HG03159 (cell line): ENCODE results near the gene NUP210.
A peak's percentile ranks its signal among the peaks of the same experiment; 100 is the strongest.

Experiments
- ATAC-seq: cut with Tn5 transposase; IDR thresholded peaks from one replicate; pipeline ENCODE4 v1.9.1; 2021; ENCODE audit warnings: mild to moderate bottlenecking, moderate library complexity; ENCODE audit not compliant: unreplicated experiment

NUP210 gene

DNA sequence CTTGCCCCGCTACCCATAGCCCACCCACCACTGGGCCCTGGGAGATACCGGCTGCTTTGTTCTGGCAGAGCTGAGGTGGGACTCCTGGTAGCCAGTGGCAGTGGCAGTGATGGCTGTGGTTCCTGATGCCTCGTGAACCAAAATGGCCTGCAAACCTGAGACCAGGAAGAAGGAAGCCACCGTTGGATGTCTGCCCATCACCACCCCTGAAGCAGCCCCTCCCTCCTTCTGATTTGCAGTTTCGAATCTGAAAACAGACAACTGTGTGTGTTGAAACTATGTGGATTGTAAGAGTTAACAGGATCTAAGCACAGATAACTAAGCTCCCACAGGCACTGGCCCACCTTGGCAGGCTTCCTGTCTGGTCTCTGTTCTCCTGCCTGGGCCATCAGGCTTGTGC lies 66.6 kb downstream of the NUP210 start:
- no peak for ATAC-seq

DNA sequence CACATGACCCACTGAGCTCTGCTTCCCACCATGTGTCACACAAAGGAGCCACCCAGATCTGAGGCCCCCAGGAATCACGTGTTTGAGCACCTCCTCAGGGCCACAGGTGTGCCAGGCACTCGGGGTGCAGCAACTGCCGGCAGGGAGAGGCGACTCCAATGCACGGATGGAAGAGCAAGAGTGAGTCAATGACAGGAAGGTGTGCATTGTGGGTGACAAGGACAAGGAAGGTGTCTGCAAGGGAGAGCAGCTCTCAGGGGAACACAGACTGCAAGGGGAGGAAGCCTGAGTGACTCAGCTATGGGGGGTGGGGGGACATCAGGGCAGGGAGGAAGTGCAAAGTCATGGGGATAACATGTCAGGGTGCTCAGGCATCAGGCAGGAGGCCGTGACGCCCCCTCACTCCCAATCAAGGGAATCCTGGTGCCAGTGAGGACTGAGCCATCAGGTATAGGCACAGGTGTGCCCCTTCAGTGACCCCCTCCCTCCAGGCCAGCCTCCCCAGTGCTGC lies 67.4 kb downstream of the NUP210 start:
- no peak for ATAC-seq

DNA sequence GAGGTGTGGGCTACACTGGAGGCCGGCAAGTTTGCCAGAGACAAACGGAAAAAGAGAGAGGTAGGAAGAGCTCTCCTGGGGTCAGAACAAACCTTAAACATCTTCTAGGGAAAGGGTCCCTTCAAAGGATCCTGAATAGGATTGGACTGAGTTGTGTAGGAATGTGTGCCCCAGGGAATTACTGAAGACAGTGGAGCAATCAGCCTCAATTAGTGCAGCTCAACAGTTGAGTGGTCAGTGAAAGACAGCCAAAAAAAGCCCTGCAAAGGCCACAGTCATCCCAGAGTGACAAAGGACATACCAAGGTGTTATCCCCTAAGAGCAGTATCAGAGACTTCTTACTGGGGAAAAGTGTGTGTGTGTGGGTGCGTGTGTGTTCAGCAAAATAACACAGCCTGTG lies 70.3 kb downstream of the NUP210 start:
- ATAC-seq: no peak

DNA sequence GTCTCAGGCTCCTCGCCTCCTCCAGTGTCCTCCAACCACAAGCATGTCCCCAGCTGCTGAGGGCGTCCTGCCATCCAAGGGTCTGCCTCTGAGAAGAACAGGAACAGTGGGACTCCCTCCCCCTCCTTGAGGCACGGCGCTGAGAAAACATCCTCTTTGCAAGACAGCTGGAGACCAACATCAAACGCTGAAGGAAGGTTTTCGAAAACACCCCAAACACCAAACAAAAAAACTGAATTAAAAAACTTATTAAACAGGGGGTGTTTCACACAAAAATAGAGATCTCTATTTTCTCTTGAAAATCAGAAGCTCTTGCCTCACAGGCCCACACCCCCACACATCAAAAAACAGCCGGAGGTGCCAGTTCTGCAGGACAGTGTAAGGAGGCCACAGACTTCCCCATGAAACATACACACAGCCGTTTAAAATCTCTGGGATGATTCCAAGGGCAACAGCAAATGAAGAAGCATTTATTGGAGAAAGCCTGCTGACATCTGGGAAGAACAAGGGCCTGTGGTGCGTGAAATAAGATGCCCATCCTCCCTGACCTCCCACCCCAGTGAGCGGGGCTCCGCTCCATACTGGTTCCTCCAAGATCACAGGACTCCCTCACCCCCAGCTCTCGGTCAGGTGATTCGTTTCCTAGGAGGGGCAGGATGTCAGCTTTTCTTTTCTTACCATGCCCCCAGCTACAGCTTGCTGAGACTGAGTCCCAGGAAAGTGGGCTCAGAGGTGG lies 71.3 kb downstream of the NUP210 start:
- no peak for ATAC-seq

DNA sequence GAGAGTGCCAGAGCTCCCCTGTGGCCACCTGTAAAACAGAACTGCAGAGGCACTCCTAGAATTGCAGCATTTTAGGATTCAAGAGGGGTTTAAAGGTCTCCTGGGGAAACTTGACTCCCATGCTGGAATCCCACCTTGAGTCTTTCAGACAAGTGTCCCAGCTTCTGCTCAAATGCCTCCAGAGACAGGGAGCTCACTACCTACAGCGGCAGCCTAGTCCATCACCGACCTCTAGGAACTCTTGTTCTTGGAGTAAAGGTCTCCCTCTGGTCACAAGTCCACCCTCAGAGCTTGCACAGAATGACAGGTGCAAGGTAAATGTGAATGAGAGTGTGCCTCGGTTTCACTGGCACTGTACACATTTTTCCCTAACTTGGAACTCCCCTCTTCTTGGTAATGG lies 72.0 kb downstream of the NUP210 start:
- no peak for ATAC-seq

DNA sequence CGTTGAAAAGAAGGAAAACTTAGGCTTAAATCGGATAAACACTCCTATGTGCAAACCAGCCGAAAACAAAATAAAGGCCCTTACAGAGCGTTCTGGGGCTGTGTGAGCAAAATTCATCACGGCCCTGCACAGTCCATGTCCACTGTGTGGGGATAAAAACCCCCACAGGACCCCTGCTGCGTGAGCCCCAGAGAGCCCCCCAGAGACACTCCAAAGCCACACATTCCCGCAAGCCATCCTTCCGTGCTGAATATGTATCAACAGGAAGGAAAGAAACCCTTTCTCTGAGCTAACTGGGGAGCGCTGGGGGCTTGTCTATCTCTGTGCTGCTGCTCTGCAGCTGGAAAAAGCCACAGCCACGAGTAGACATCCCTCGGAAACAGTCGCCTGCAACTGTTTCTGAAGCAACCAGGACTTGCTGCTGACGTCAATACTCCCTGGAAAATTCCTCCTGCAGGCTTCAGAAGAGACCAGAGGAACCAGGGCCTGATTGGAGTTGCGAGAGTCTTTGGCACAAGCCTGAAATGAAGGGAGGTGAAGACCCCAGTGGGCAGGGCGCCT lies 72.7 kb downstream of the NUP210 start:
- ATAC-seq: no peak

DNA sequence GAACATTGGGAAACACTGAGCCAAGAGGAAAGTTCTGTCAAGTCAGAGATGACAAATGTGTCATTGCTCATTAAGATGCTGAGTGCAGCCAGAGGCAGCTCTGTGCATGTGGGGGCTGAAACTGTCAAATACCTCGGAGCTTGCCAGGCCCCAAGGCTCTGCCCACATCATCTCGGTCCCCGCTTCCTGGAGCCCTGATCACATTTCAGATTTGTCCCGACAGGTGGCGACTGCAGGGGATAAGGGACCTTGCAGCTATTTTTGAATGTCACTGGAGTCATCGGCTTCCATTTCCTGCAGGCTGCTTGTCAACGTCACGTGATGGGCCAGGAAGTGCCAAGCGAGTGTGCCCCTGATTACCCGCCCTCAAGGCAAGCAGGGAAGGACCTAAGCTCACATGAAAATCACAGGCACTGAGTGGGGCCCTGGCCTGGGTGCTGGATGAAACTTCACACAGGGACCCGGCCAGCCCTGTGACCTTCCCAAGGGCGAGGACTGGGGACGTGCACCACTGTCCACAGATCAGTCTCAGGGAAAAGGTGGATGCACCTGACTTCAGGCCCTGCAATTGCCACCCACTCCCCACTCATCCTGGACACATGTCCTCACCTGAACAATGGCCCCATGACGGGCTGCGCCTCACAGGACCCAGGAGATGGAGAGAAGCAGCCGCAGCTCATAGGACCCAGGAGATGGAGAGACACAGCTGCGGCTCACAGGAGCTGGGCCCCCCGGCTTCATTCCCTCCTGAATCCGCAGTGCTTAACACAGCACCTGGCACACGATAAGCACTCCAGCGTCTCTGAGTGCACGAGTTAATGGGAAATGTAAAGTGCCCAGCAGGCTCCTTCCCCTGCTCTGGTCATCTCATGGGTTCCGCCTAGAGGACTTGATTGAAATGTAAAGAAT lies 73.4 kb downstream of the NUP210 start:
- ATAC-seq: no peak

DNA sequence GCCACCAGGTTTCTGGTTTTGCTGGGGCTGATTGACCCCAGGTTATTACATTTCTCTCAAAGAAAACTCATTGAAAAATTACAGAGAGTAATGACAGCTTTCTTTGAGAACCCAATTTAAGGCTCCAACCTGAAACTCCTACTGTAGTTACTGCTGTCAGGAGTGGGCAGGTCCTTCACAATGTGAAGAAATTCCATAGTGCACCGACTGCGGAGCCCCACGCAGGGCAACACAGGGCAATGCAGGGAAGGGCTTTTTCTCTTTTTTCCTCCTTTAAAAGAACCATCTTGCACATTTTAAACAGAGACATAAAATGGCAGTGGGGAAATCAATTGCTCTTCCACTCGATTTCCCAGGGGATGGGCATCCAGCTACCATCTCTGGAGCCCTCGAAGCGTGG lies 74.3 kb downstream of the NUP210 start:
- no peak for ATAC-seq

DNA sequence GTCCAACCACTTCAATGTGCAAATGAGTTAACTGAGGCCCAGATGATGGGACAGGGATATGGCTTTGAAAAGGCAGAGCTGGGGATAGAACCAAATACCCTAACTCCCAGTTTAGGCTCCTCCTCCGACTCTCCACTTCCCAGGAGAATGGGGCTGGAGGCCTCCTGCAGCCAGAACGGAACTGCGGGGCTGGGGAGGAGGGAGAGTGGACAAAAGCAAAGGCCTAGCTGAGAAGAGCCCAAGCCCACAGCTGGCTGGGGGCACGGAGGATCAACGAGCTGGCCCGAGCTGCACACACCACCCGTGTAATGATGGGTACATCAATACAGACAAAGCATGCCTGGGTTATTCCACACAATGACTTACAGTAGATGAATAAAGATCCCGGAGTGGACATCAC lies 74.8 kb downstream of the NUP210 start:
- no peak for ATAC-seq

DNA sequence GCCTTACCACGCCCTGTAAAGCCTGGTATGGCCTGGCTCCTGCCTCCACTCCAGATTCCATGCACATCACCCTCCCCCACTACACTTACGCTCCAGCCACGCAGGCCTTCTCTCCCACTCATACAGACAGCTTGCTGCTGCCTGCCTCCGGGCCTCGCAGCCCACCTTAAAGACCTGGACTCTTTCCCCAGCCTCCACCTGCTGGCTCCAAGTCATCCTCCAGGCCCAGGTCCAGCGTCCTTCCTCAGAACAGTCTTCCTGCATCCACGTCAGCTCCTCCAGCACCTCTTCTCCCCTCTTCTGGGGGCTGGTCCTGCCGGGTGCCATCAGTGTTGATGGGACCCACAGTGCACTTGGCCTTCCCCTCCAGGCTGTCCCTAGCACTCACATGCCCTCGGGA lies 75.5 kb downstream of the NUP210 start:
- ATAC-seq: no peak

DNA sequence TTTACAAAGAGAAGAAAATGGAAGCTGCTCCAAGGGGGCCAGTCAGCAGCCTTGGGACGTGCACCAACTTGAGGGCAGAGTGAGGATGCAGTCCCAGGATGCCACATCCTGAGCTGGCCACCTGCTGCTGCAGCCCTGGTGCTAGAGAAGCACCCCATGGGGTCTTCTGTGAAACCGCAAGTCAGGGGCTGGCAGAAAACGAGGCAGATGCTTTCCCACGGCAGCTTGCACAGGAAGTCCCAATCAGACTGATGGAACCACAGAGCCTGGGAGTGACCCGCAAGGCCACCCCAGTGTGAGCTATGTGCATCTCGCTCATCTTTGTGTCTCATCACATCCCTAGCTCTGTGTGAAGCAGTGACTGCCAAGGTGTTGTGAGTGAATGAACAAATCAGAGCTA lies 76.5 kb downstream of the NUP210 start:
- ATAC-seq: no peak

DNA sequence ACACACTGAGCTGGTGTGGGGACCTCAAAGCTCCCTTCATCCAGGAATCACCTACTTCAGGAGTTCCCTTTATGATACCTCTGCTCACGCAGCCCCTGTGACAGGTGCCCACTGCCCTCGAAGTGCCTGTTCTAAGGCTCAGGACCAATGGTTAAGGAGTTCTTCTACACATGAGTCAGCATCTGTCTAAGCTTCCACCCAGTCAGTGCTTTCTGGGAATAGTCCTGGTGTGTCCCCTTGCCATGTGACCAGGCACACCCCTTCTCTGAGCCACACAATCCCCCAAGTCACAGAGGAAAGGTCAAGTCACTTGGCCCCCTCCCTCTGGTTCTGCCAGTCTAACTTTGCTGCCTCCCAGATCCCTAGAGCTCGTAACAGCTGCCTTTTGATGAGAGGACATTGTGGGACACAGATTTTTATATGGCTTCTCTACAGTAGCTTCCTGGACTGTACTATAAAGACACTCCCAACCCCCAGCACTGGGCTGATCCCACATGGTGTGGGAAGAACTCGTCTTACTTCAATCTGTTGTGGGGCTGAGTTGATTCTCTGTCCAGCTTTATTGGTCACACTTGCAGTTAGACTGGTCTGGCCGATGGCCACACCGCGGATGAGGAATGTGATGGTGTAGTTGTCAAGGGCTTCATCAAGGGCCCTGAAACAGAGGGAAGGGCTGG lies 78.8 kb downstream of the NUP210 start:
- ATAC-seq: no peak

DNA sequence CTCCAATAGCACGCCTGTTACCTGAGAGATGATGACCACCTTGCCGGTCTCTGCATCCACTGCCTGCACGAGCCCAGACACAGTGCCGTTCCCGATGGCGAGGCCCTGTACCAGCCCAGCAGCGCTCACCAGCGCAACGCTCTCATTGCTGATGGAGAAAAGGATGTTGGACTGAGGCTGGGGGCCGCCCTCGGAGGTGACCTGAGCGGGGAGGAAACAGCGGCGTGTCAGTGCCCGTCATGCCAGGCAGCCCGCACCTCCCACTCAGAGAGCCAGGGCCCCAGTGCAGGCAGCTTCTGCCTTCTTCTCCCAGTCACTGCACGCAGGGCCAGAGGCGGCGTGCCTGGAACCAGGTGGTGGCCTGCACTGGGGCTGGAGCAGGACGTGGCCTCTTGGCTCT lies 80.3 kb downstream of the NUP210 start:
- ATAC-seq: no peak

DNA sequence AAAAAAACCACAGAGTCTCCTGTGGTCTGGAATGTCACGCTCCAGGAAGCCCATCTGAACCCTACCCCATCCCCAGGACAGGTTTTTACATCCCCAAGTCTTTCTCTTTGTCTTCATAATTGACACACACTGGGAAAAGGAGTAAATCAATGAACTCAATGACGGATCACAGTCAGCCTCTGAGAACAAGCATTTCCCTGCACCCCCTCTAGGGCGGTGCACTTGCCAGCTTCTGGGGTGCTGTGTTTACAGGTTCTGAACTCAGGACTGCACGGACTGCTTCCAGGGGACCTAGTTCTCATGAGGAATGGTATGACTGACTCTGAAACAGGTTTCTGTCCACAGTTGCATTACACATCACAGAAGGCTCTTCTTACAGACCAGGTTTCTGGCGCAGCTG lies 81.1 kb downstream of the NUP210 start:
- no peak for ATAC-seq

DNA sequence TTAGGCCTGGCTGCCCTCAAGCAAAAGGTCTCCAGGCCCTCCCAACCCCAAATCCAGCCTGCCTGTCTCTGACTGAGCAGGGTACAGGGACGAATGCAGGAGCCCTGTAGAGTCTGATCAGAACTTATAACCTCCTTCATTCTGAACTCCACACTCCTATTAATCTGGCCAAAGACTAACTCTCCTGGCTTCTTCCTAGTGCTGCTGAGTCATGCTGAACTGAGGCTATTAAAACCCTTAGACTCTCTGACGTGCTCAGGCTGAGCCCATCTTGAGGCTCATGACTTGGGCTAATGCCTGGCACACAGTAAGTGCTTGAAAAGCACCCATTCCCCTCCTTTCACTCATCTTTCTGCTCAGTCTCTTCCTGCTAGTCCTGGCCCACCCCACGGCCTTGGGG lies 81.9 kb downstream of the NUP210 start:
- no peak for ATAC-seq

DNA sequence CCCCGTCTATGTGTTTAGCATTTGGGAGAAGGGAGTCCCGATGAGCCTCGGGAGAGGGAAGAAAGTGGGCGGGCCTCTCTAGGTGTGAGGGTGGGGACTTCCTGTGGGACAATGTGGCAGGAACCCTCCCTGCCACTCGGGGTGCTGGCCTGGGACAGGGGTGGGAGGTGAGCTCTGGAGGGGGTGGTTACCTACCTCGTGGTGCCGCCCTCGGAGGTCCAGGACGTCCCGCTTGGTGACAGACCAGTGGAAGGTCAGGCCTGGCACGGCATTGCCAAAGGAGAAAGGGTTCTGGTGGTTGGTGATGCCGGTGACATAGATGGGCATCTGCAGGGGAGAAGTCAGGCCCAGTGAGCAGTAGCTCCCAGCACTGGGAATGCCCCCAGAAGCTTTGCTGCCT lies 83.5 kb downstream of the NUP210 start:
- ATAC-seq: no peak

DNA sequence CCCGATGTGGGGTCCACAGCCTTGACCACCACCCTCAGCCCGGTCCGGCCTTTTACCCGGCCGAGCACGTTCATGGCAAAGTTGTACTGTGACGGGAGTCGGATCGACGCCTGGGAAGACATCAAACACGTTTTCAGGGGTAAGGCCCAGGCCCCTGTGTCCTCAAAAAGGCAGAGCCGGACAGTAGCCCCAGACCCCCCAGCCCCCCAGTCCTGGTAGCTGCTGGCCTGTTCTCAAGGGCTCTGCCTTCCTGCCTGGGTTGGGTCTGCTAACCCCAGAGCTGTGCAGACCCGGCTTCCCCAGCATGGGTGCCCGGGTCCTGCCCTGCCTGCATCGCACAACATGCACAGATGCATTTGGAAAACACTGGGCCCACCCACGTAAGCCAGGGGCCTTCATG lies 84.6 kb downstream of the NUP210 start:
- ATAC-seq: no peak

DNA sequence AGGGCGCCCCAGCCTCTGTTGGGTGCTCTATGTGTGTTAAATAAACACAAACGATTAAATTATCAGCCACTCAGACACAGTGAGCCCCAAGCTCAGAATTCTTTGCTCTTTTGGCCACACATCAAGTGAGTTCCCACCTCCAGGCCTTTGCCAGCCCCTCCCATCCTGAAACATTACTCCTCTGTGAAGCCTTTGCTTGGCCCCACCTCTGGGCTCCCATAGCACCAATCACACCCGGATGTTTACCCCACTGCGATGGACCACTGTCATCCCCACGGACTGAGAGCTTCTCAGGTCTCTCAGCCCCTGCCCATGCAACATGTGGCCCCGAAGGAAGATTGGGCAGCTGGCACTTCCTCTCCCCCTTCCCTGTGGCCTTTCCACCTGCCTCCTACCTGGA lies 85.1 kb downstream of the NUP210 start:
- no peak for ATAC-seq

DNA sequence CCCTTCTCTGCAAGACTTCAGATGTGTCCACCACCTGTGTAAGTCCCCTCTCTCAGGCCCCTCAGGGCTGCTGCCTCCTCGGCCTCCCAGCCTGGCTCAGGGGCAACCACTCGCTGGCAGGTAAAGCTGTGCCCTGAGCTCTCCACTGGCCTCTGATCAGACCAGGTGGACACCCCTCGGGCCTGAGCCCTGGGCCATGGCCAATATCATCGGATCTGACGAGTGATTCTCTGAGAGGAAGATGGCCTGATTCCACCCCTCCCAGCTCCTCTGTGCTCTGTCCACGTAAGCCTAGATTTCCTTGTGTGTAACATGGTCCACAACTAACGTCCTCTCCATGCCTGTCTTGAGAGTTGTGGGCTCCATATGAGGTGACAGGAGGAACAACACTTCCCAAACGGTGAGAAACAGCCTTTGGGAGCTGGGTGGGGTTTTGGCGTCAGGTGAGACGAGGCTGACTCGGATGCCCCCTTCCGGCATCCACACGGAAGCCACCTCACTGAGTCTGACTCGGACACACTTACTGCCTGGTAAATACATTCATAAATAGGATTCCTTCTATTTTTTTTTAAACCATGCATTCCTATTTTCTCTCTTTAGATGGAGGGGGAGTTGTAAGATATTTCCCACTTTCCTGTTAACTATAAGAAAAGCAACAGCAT lies 86.8 kb downstream of the NUP210 start:
- ATAC-seq: no peak

DNA sequence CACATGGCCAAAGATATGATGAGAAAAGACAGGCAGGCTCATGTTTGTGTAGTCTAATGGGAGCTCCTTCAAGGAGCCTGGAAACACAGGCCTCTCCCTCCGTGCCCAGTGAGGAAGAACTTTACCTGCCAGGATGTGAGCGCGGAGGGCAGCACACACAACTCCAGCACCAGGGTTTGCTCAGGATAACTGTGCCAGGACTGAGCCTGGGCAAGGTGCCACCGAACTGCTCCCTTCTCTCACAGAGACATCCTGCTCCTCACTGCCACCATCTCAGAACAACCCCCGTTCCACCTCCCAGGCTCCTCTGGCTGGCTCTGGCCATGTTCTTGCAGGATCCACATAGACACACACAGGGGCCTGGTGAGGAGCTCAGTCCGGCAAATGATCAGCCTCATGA lies 87.4 kb downstream of the NUP210 start:
- no peak for ATAC-seq

DNA sequence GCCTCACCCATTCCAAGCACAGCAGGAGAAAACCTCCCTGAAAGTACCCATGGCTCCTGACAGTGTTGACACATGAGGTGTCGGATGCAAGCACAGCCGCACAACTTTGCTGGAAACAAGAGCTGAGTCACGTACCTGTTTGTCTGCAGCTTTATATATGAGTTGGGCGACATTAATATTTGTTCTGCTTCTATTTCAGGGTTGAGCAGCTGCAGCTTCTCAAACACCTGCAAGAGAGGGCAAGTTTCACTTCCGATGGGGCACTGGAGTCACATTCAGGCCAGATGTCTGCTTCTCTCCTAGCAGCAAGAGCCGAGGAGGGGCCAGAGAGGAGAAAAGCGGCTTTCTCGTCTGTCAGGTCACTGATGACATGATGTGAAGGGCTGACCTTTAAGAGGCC lies 88.0 kb downstream of the NUP210 start:
- peak; percentile 94 for ATAC-seq
